GM23338 (cell line): Measurements from ENCODE around the gene RAB40A. TPM values are rescaled to one million over a fixed set of nuclear protein-coding genes. Genes with fewer than 3 reads are reported as not detected.

ENCODE experiments used
- CREB1 ChIP-seq: fragments of 250-450 bp; sonication (Bioruptor Pico); IDR thresholded peaks from 2 replicates; pipeline ENCODE4 v1.5.0; 2020; ENCODE audit warnings: low read depth, mild to moderate bottlenecking, moderate library complexity
- CTCF ChIP-seq, 2 experiments: fragments of 200-600 bp in 1 of 2; sonication (generic) in 1 of 2; conservative IDR thresholded peaks; 2 replicates each; pipeline versions ENCODE4 v1.5.1 to v1.6.1; 2016 to 2017; ENCODE audit warnings: antibody characterized with exemption in 2 of 2, low read depth in 2 of 2, mild to moderate bottlenecking in 2 of 2, moderate library complexity in 1 of 2
- EZH2 ChIP-seq: fragments of 200-600 bp; sonication (generic); IDR thresholded peaks from one replicate; pipeline ENCODE4 v1.8.0; 2017; ENCODE audit warnings: antibody characterized with exemption, mild to moderate bottlenecking, low read depth; ENCODE audit not compliant: unreplicated experiment
- EZH2phosphoT487 ChIP-seq: fragments of 200-600 bp; sonication (generic); IDR thresholded peaks from one replicate; pipeline ENCODE4 v1.8.1; 2018; ENCODE audit warnings: antibody characterized with exemption; ENCODE audit not compliant: unreplicated experiment
- JUNB ChIP-seq: IDR thresholded peaks from one replicate; pipeline ENCODE4 v1.6.1; 2016; ENCODE audit warnings: antibody characterized with exemption; ENCODE audit not compliant: unreplicated experiment
- NANOG ChIP-seq: IDR thresholded peaks from 2 replicates; pipeline ENCODE4 v1.6.1; 2016; ENCODE audit warnings: antibody characterized with exemption, borderline replicate concordance
- POLR2AphosphoS5 ChIP-seq: IDR thresholded peaks from 2 replicates; pipeline ENCODE4 v1.6.1; 2016; ENCODE audit warnings: antibody characterized with exemption, low read depth
- ZNF114 ChIP-seq: fragments of 250-450 bp; sonication (Bioruptor Pico); IDR thresholded peaks from 2 replicates; pipeline ENCODE4 v1.5.0; 2020; ENCODE audit warnings: mild to moderate bottlenecking, moderate library complexity
- ZNF331 ChIP-seq: fragments of 250-450 bp; sonication (Bioruptor Pico); IDR thresholded peaks from 2 replicates; pipeline ENCODE4 v1.5.0; 2020; ENCODE audit warnings: low read depth, mild to moderate bottlenecking, moderate library complexity
- ZNF462 ChIP-seq: fragments of 250-450 bp; sonication (Bioruptor Pico); IDR thresholded peaks from 2 replicates; pipeline ENCODE4 v1.5.0; 2020; ENCODE audit warnings: mild to moderate bottlenecking, moderate library complexity
- polyA plus RNA-seq: library from polyadenylated mRNA; unstranded; fragments of >200 nt; fragmentation: Nextera tagmentation; extraction: Ambion mirVana; gene quantifications from 2 replicates; pipeline ENCODE4 v1.2.1, GENCODE V29; 2016
- total RNA-seq: library from RNA; depleted of rRNA; stranded (reverse); fragments of >200 nt; shearing (Covaris generic); gene quantifications from 2 replicates; pipeline ENCODE4 v1.2.3, GENCODE V29; 2014

RAB40A gene
- total and polyA plus RNA-seq, 2 experiments from 2014 or later, result 2.0 TPM; not detected in 1

- TF ChIP-seq ZNF462 (CRISPR knock-in tag) (no peak), CREB1 (no peak), JUNB (no peak), CTCF (conservative IDR thresholded peaks at IDR 0.05; ENCODE audit: low read depth in 2 of 2) (no peak), EZH2phosphoT487 (no peak), EZH2 (no peak), ZNF114 (CRISPR knock-in tag) (no peak), ZNF331 (no peak), POLR2AphosphoS5 (no peak), NANOG (no peak)
Measured at GRCh38 chrX:103520386-103520785, 1.1 kb upstream of the RAB40A start (continued).
